Memory B cell (primary cell): ENCODE results near the gene LRP5.
A peak's percentile ranks its signal among the peaks of the same experiment; 100 is the strongest.

Source experiments
- ATAC-seq: fragments of 150-1000 bp; cut with Tn5 transposase; 2 replicates; pipeline ENCODE4 v1.10.0; 2021; ENCODE audit warnings: low read depth, mild to moderate bottlenecking, moderate library complexity
- DNase-seq, 2 donors: peaks; one replicate each; pipeline ENCODE4 v3.0.0; 2022; ENCODE audit warnings: low spot score in 2 of 2
- H3K27ac Mint-ChIP-seq: one replicate; pipeline ENCODE4 v1.8.0; 2022; ENCODE audit warnings: mild to moderate bottlenecking, moderate library complexity, mixed read lengths
- H3K27me3 Mint-ChIP-seq: one replicate; pipeline ENCODE4 v1.8.0; 2022; ENCODE audit warnings: mixed read lengths
- H3K36me3 Mint-ChIP-seq: one replicate; pipeline ENCODE4 v1.8.0; 2022; ENCODE audit warnings: mild to moderate bottlenecking, mixed read lengths
- H3K4me1 Mint-ChIP-seq: one replicate; pipeline ENCODE4 v1.8.0; 2022; ENCODE audit warnings: mixed read lengths
- H3K4me3 Mint-ChIP-seq: one replicate; pipeline ENCODE4 v1.8.0; 2022; ENCODE audit warnings: mild to moderate bottlenecking, moderate library complexity, mixed read lengths
- H3K9me3 Mint-ChIP-seq: one replicate; pipeline ENCODE4 v1.8.0; 2022; ENCODE audit warnings: mixed read lengths

The LRP5 gene

GRCh38 chr11:68364581-68364980 lies 52.2 kb downstream of the LRP5 start:
- DNase-seq (no peak), ATAC-seq (no peak)
- no peak overlapping the region for H3K27ac Mint-ChIP-seq
- no peak overlapping the region for H3K4me3 Mint-ChIP-seq
- H3K27me3 Mint-ChIP-seq, result no peaks in the 10 kb centered on the region
- H3K36me3 Mint-ChIP-seq, result peaks cover 4% of the 10 kb centered on the region
- peaks cover 26% of the 10 kb centered on the region for H3K4me1 Mint-ChIP-seq
- no peaks in the 10 kb centered on the region for H3K9me3 Mint-ChIP-seq

GRCh38 chr11:68365943-68366435 lies 53.6 kb downstream of the LRP5 start:
- ATAC-seq (no peak), DNase-seq (no peak)
- Mint-ChIP-seq H3K36me3 (peaks cover 4% of the 10 kb centered on the region), H3K9me3 (no peaks in the 10 kb centered on the region), H3K27me3 (no peaks in the 10 kb centered on the region), H3K27ac (no peak overlapping the region), H3K4me3 (no peak overlapping the region), H3K4me1 (peaks cover 32% of the 10 kb centered on the region)

GRCh38 chr11:68367252-68367651 lies 54.9 kb downstream of the LRP5 start:
- no peak overlapping the region for H3K4me3 Mint-ChIP-seq
- no peaks in the 10 kb centered on the region for H3K9me3 Mint-ChIP-seq
- peak overlapping the region; percentile 65 for H3K27ac Mint-ChIP-seq
- no peaks in the 10 kb centered on the region for H3K36me3 Mint-ChIP-seq
- DNase-seq, result no peak
- no peak for ATAC-seq
- H3K27me3 Mint-ChIP-seq, result peaks cover 5% of the 10 kb centered on the region
- peaks cover 43% of the 10 kb centered on the region for H3K4me1 Mint-ChIP-seq

- Mint-ChIP-seq H3K4me3 (no peak overlapping the region), H3K27me3 (peaks cover 5% of the 10 kb centered on the region), H3K36me3 (no peaks in the 10 kb centered on the region), H3K27ac (no peak overlapping the region), H3K4me1 (peaks cover 47% of the 10 kb centered on the region), H3K9me3 (no peaks in the 10 kb centered on the region)
- no peak for ATAC-seq
- no peak for DNase-seq
These were observed 57.4 kb downstream of the LRP5 start for GRCh38 chr11:68369756-68370155.

GRCh38 chr11:68370211-68371111 lies 58.1 kb downstream of the LRP5 start:
- Mint-ChIP-seq H3K9me3 (no peaks in the 10 kb centered on the region), H3K27me3 (peaks cover 5% of the 10 kb centered on the region), H3K36me3 (no peaks in the 10 kb centered on the region), H3K4me3 (peak overlapping the region; percentile 86), H3K27ac (peak overlapping the region; percentile 82), H3K4me1 (peaks cover 42% of the 10 kb centered on the region)
- ATAC-seq, result peak; percentile 89
- DNase-seq, result peak; percentile 42 to 55

- ATAC-seq, result peak; percentile 71
- Mint-ChIP-seq H3K27ac (peak overlapping the region; percentile 82), H3K9me3 (no peaks in the 10 kb centered on the region), H3K4me3 (peak overlapping the region; percentile 86), H3K27me3 (peaks cover 5% of the 10 kb centered on the region), H3K36me3 (no peaks in the 10 kb centered on the region), H3K4me1 (peaks cover 40% of the 10 kb centered on the region)
- peak; percentile 43 to 55 for DNase-seq
These were observed 59.0 kb downstream of the LRP5 start for GRCh38 chr11:68371171-68372041.

GRCh38 chr11:68372114-68372513 lies 59.7 kb downstream of the LRP5 start:
- Mint-ChIP-seq H3K4me1 (peaks cover 40% of the 10 kb centered on the region), H3K9me3 (no peaks in the 10 kb centered on the region), H3K36me3 (no peaks in the 10 kb centered on the region), H3K4me3 (peak overlapping the region; percentile 86), H3K27ac (peak overlapping the region; percentile 82), H3K27me3 (peaks cover 5% of the 10 kb centered on the region)
- ATAC-seq, result no peak
- DNase-seq, result no peak

GRCh38 chr11:68372625-68373024 lies 60.2 kb downstream of the LRP5 start:
- no peak overlapping the region for H3K4me3 Mint-ChIP-seq
- no peaks in the 10 kb centered on the region for H3K9me3 Mint-ChIP-seq
- peaks cover 5% of the 10 kb centered on the region for H3K27me3 Mint-ChIP-seq
- no peaks in the 10 kb centered on the region for H3K36me3 Mint-ChIP-seq
- ATAC-seq (no peak), DNase-seq (no peak)
- peaks cover 38% of the 10 kb centered on the region for H3K4me1 Mint-ChIP-seq
- H3K27ac Mint-ChIP-seq, result no peak overlapping the region

GRCh38 chr11:68373189-68373814 lies 60.9 kb downstream of the LRP5 start:
- ATAC-seq, result no peak
- no peak overlapping the region for H3K27ac Mint-ChIP-seq
- peaks cover 5% of the 10 kb centered on the region for H3K27me3 Mint-ChIP-seq
- peaks cover 38% of the 10 kb centered on the region for H3K4me1 Mint-ChIP-seq
- H3K4me3 Mint-ChIP-seq, result no peak overlapping the region
- no peaks in the 10 kb centered on the region for H3K9me3 Mint-ChIP-seq
- no peaks in the 10 kb centered on the region for H3K36me3 Mint-ChIP-seq
- no peak for DNase-seq

- H3K4me1 Mint-ChIP-seq, result peaks cover 36% of the 10 kb centered on the region
- H3K36me3 Mint-ChIP-seq, result no peaks in the 10 kb centered on the region
- no peak overlapping the region for H3K4me3 Mint-ChIP-seq
- H3K27ac Mint-ChIP-seq, result no peak overlapping the region
- ATAC-seq, result no peak
- peaks cover 5% of the 10 kb centered on the region for H3K27me3 Mint-ChIP-seq
- no peaks in the 10 kb centered on the region for H3K9me3 Mint-ChIP-seq
- DNase-seq, result no peak
These were observed 61.6 kb downstream of the LRP5 start for GRCh38 chr11:68373815-68374501.

GRCh38 chr11:68374531-68374930 lies 62.1 kb downstream of the LRP5 start:
- H3K4me3 Mint-ChIP-seq, result no peak overlapping the region
- ATAC-seq (no peak), DNase-seq (no peak)
- no peak overlapping the region for H3K27ac Mint-ChIP-seq
- peaks cover 5% of the 10 kb centered on the region for H3K27me3 Mint-ChIP-seq
- no peaks in the 10 kb centered on the region for H3K9me3 Mint-ChIP-seq
- H3K4me1 Mint-ChIP-seq, result peaks cover 32% of the 10 kb centered on the region
- H3K36me3 Mint-ChIP-seq, result no peaks in the 10 kb centered on the region

GRCh38 chr11:68375337-68375736 lies 62.9 kb downstream of the LRP5 start:
- Mint-ChIP-seq H3K4me1 (peaks cover 40% of the 10 kb centered on the region), H3K9me3 (no peaks in the 10 kb centered on the region)

GRCh38 chr11:68375766-68376165 lies 63.4 kb downstream of the LRP5 start:
- ATAC-seq, result no peak
- Mint-ChIP-seq H3K27ac (no peak overlapping the region), H3K27me3 (peaks cover 5% of the 10 kb centered on the region), H3K9me3 (no peaks in the 10 kb centered on the region), H3K36me3 (no peaks in the 10 kb centered on the region), H3K4me3 (no peak overlapping the region), H3K4me1 (peaks cover 41% of the 10 kb centered on the region)
- DNase-seq, result no peak

More at GRCh38 chr11:68375337-68375736, 62.9 kb downstream of the LRP5 start:
- Mint-ChIP-seq H3K27me3 (peaks cover 5% of the 10 kb centered on the region), H3K36me3 (no peaks in the 10 kb centered on the region), H3K27ac (no peak overlapping the region), H3K4me3 (no peak overlapping the region)
- no peak for ATAC-seq
- no peak for DNase-seq
